ENCODE measurements around the gene ZBED6. TPM values are rescaled to one million over a fixed set of nuclear protein-coding genes. Genes with fewer than 3 reads are reported as not detected.

ZBED6 gene
- total RNA-seq, 2 donors from 2014 or later, result 19.1 to 31.2 TPM

- no peak for TF ChIP-seq CTCF (IDR thresholded peaks at IDR 0.05)
Observed at GRCh38 chr1:203807196-203807595, 11.8 kb downstream of the ZBED6 start.

GRCh38 chr1:203813581-203814341, 18.3 kb downstream of the ZBED6 start:
- Histone ChIP-seq H3K4me1 (ENCODE audit: control insufficient read depth in 1 of 2, low read depth in 2 of 2) (peaks cover 9 to 26% of the 10 kb centered on the region in 2 donors), H3K4me3 (no peak overlapping the region), H3K36me3 (peaks cover 34% of the 10 kb centered on the region), H3K9me3 (no peaks in the 10 kb centered on the region), H3K27ac (no peak overlapping the region), H3K27me3 (replicated peaks; ENCODE audit: insufficient read depth) (no peaks in the 10 kb centered on the region)
- DNase-seq (ENCODE audit: low spot score) (no peak), ATAC-seq (ENCODE audit: insufficient number of reproducible peaks, low FRiP score, low read depth) (no peak)
- TF ChIP-seq CTCF (IDR thresholded peaks at IDR 0.05), result no peak

More at GRCh38 chr1:203807196-203807595, 11.8 kb downstream of the ZBED6 start:
- DNase-seq (ENCODE audit: low spot score) (no peak), ATAC-seq (ENCODE audit: insufficient number of reproducible peaks, low FRiP score, low read depth) (peak; percentile 50)
- H3K4me1 ChIP-seq (ENCODE audit: control insufficient read depth in 1 of 2, low read depth in 2 of 2), result peaks cover 13 to 45% of the 10 kb centered on the region in 2 donors
- H3K27ac ChIP-seq, result peak overlapping the region in 1 of 2 donors; percentile 8
- H3K9me3 ChIP-seq, result no peaks in the 10 kb centered on the region
- no peaks in the 10 kb centered on the region for H3K27me3 ChIP-seq (replicated peaks; ENCODE audit: insufficient read depth)
- H3K4me3 ChIP-seq, result no peak overlapping the region
- H3K36me3 ChIP-seq, result peaks cover 15% of the 10 kb centered on the region

- peaks cover 63% of the 10 kb centered on the region for H3K36me3 ChIP-seq
- no peaks in the 10 kb centered on the region for H3K27me3 ChIP-seq (replicated peaks; ENCODE audit: insufficient read depth)
- no peak overlapping the region for H3K27ac ChIP-seq
- no peaks in the 10 kb centered on the region for H3K9me3 ChIP-seq
- DNase-seq (ENCODE audit: low spot score), result no peak
- no peak for TF ChIP-seq CTCF (IDR thresholded peaks at IDR 0.05)
- no peak overlapping the region for H3K4me3 ChIP-seq
- H3K4me1 ChIP-seq (ENCODE audit: control insufficient read depth in 1 of 2, low read depth in 2 of 2), result peaks cover 0 to 4% of the 10 kb centered on the region in 2 donors
- no peak for ATAC-seq (ENCODE audit: insufficient number of reproducible peaks, low FRiP score, low read depth)
Observed at GRCh38 chr1:203818399-203818798, 23.0 kb downstream of the ZBED6 start.

- Histone ChIP-seq H3K27ac (no peak overlapping the region), H3K36me3 (peaks cover 45% of the 10 kb centered on the region), H3K4me3 (no peak overlapping the region), H3K27me3 (replicated peaks; ENCODE audit: insufficient read depth) (no peaks in the 10 kb centered on the region), H3K9me3 (no peaks in the 10 kb centered on the region), H3K4me1 (ENCODE audit: control insufficient read depth in 1 of 2, low read depth in 2 of 2) (peaks cover 6 to 9% of the 10 kb centered on the region in 2 donors)
- no peak for TF ChIP-seq CTCF (IDR thresholded peaks at IDR 0.05)
- no peak for DNase-seq (ENCODE audit: low spot score)
- ATAC-seq (ENCODE audit: insufficient number of reproducible peaks, low FRiP score, low read depth), result no peak
Observed at GRCh38 chr1:203823306-203823705, 27.9 kb downstream of the ZBED6 start.

- ATAC-seq (ENCODE audit: insufficient number of reproducible peaks, low FRiP score, low read depth) (no peak), DNase-seq (ENCODE audit: low spot score) (no peak)
- no peak overlapping the region for H3K4me3 ChIP-seq
Observed at GRCh38 chr1:203826175-203826574, 30.8 kb downstream of the ZBED6 start.

More at GRCh38 chr1:203826175-203826574, 30.8 kb downstream of the ZBED6 start:
- Histone ChIP-seq H3K36me3 (peaks cover 31% of the 10 kb centered on the region), H3K9me3 (no peaks in the 10 kb centered on the region), H3K4me1 (ENCODE audit: control insufficient read depth in 1 of 2, low read depth in 2 of 2) (peaks cover 14 to 20% of the 10 kb centered on the region in 2 donors), H3K27me3 (replicated peaks; ENCODE audit: insufficient read depth) (no peaks in the 10 kb centered on the region), H3K27ac (no peak overlapping the region)
- no peak for TF ChIP-seq CTCF (IDR thresholded peaks at IDR 0.05)
